Body of pancreas (tissue), 4 donors: Measurements from ENCODE around the gene BOC.

Experiments used
- POLR2A ChIP-seq, 3 donors: fragments of 450-650 bp; IDR thresholded peaks; one replicate each; pipeline ENCODE4 v1.6.1; 2016; ENCODE audit warnings: antibody characterized with exemption in 3 of 3, mild to moderate bottlenecking in 2 of 3
- TF ChIP-seq, protein P1 (sequence below), 7 experiments: fragments of 450-650 bp in 4 of 7; fragments of 200-600 bp in 3 of 7; sonication (generic) in 3 of 7; IDR thresholded peaks; one replicate each; pipeline ENCODE4 v1.5.1; 2016 to 2019; ENCODE audit warnings: antibody characterized with exemption in 7 of 7

DNA sequence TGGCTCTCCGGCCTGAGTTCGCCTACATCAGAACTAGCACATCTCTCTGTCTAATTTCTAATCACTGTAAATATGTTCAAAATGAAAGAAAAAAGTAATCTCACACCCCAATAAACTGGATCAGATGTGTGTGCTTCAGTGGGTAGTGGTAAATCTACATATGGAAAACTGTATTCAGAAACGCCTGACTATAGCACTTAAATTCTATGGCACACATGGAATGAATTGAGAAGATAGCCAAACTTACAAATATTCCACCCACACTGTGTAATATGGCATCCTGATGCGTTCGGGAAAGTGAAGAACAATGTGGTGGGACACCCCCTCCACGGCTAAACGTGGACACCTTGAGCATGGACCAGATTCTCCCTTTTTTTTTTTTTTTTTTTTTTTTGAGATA, 40.6 kb upstream of the BOC start:
- TF ChIP-seq, protein P1, sequence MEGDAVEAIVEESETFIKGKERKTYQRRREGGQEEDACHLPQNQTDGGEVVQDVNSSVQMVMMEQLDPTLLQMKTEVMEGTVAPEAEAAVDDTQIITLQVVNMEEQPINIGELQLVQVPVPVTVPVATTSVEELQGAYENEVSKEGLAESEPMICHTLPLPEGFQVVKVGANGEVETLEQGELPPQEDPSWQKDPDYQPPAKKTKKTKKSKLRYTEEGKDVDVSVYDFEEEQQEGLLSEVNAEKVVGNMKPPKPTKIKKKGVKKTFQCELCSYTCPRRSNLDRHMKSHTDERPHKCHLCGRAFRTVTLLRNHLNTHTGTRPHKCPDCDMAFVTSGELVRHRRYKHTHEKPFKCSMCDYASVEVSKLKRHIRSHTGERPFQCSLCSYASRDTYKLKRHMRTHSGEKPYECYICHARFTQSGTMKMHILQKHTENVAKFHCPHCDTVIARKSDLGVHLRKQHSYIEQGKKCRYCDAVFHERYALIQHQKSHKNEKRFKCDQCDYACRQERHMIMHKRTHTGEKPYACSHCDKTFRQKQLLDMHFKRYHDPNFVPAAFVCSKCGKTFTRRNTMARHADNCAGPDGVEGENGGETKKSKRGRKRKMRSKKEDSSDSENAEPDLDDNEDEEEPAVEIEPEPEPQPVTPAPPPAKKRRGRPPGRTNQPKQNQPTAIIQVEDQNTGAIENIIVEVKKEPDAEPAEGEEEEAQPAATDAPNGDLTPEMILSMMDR (IDR thresholded peaks at IDR 0.05) = no peak
- no peak for TF ChIP-seq POLR2A (IDR thresholded peaks at IDR 0.05)
